OCI-LY7 (cell line): ENCODE data around the gene ZNF783. TPM values are rescaled to one million over a fixed set of nuclear protein-coding genes. Genes with fewer than 3 reads are reported as not detected.

ENCODE experiments used
- BruUV-seq: library from RNA; stranded (reverse); fragments of 400-500 nt; replicated peaks from 2 replicates; lab custom pipeline; 2021; lab: Mats Ljungman, UMichigan
- CTCF ChIA-PET: fragments of 300-600 bp; sonication (Branson Sonifier 250); formaldehyde crosslinking; loops from one replicate; lab custom pipeline; 2022; ENCODE audit warnings: antibody characterized with exemption; ENCODE audit not compliant: unreplicated experiment; lab: Charles Lee
- POLR2A ChIA-PET: fragments of 300-600 bp; sonication (Branson Sonifier 250); formaldehyde crosslinking; loops from one replicate; lab custom pipeline; 2022; ENCODE audit warnings: antibody characterized with exemption; lab: Charles Lee
- DNase-seq: peaks from one replicate; pipeline ENCODE4 v3.0.0-alpha.2; 2015; ENCODE audit warnings: low spot score
- H2AFZ ChIP-seq: fragments of 200-600 bp; sonication (generic), shearing (Covaris generic); 2 replicates; pipeline ENCODE4 v1.6.1; 2014; ENCODE audit warnings: mild to moderate bottlenecking, antibody characterized with exemption, low read length, moderate library complexity
- H3K27ac ChIP-seq: fragments of 200-600 bp; sonication (generic); 2 replicates; pipeline ENCODE4 v1.5.1; 2014; ENCODE audit warnings: mixed run types, low read depth, mild to moderate bottlenecking, moderate library complexity, low read length, inconsistent platforms; ENCODE audit not compliant: poor library complexity, severe bottlenecking
- H3K36me3 ChIP-seq: fragments of 200-600 bp; sonication (generic); 2 replicates; pipeline ENCODE4 v1.6.1; 2014; ENCODE audit warnings: mild to moderate bottlenecking, antibody characterized with exemption, low read length, moderate library complexity, mixed read lengths; ENCODE audit not compliant: insufficient read depth
- H3K4me1 ChIP-seq: fragments of 200-600 bp; sonication (generic); 2 replicates; pipeline ENCODE4 v1.5.1; 2014; ENCODE audit warnings: mild to moderate bottlenecking, low read length; ENCODE audit not compliant: insufficient read depth, poor library complexity, severe bottlenecking
- H3K4me2 ChIP-seq: fragments of 200-600 bp; sonication (generic); 2 replicates; pipeline ENCODE4 v1.6.1; 2014; ENCODE audit warnings: mild to moderate bottlenecking, low read length
- H3K4me3 ChIP-seq: fragments of 200-600 bp; sonication (generic); 2 replicates; pipeline ENCODE4 v1.5.1; 2014; ENCODE audit warnings: mild to moderate bottlenecking, low read depth, low read length; ENCODE audit not compliant: poor library complexity, severe bottlenecking
- H3K79me2 ChIP-seq: fragments of 200-600 bp; sonication (generic); 2 replicates; pipeline ENCODE4 v1.6.1; 2016; ENCODE audit warnings: low read depth, mild to moderate bottlenecking, low read length, moderate library complexity, mixed read lengths; ENCODE audit not compliant: insufficient read depth
- H3K9me2 ChIP-seq: fragments of 200-600 bp; sonication (generic); 2 replicates; pipeline ENCODE4 v1.6.1; 2016; ENCODE audit warnings: mild to moderate bottlenecking, low read length, mixed read lengths; ENCODE audit not compliant: insufficient read depth
- H3K9me3 ChIP-seq: fragments of 200-600 bp; sonication (generic); 2 replicates; pipeline ENCODE4 v1.6.1; 2014; ENCODE audit warnings: mild to moderate bottlenecking, mixed run types, low read length, mixed read lengths
- H4K20me1 ChIP-seq: fragments of 200-600 bp; sonication (generic); 2 replicates; pipeline ENCODE4 v1.6.1; 2014; ENCODE audit warnings: mild to moderate bottlenecking, antibody characterized with exemption, low read length, moderate library complexity, mixed read lengths; ENCODE audit not compliant: insufficient read depth
- CTCF ChIP-seq: fragments of 200-600 bp; sonication (generic); conservative IDR thresholded peaks from 2 replicates; pipeline ENCODE4 v1.5.1; 2014; ENCODE audit warnings: mild to moderate bottlenecking, antibody characterized with exemption, low read length, moderate library complexity, mixed read lengths
- EZH2phosphoT487 ChIP-seq: fragments of 200-600 bp; sonication (generic); IDR thresholded peaks from 2 replicates; pipeline ENCODE4 v1.6.1; 2018; ENCODE audit warnings: low read depth, borderline replicate concordance, mild to moderate bottlenecking, mixed run types, antibody characterized with exemption, low read length, moderate library complexity, mixed read lengths
- intact Hi-C: fragments of 100-400 bp; cut with micrococcal nuclease; formaldehyde crosslinking; loops from one replicate; pipeline ENCODE4 v1.10.0; 2022; ENCODE audit not compliant: unreplicated experiment
- total RNA-seq, 2 experiments: library from RNA; depleted of rRNA in 1 of 2; stranded (reverse); fragments of >200 nt in 1 of 2; shearing (Covaris generic) in 1 of 2; gene quantifications; 2 replicates each; pipeline ENCODE4 v1.2.3, GENCODE V29; 2014 to 2022

ZNF783 gene
- total RNA-seq, 2 experiments from 2014 or later: 13.1 to 18.8 TPM

GRCh38 chr7:149238051-149238450 is 23.9 kb upstream of the ZNF783 start:
- peaks cover 11% of the 10 kb centered on the region for H3K36me3 ChIP-seq
- H4K20me1 ChIP-seq: no peaks in the 10 kb centered on the region
- no TSS peak for BruUV-seq
- no peak overlapping the region for H3K4me2 ChIP-seq
- H3K9me3 ChIP-seq: peaks cover 8% of the 10 kb centered on the region
- no peak overlapping the region for H3K27ac ChIP-seq
- H3K4me3 ChIP-seq: no peak overlapping the region
- H2AFZ ChIP-seq: peak overlapping the region; percentile 95; the same call in 1 of the 2 replicates
- intact Hi-C loops: loop anchor here (2.0 to 5.0 kb wide), 3 partner anchors 25 to 185 kb away; partner anchors contain the start of genes ZNF398 and ZNF783
- no peak for TF ChIP-seq EZH2phosphoT487
- TF ChIP-seq CTCF: no peak
- H3K9me2 ChIP-seq: no peaks in the 10 kb centered on the region
- CTCF ChIA-PET: no interaction called here
- DNase-seq: no peak
- peaks cover 16% of the 10 kb centered on the region for H3K4me1 ChIP-seq
- POLR2A ChIA-PET: no interaction called here
- H3K79me2 ChIP-seq: peaks cover 12% of the 10 kb centered on the region

GRCh38 chr7:149239345-149240143 is 22.5 kb upstream of the ZNF783 start, which contains the start of gene ZNF212:
Gene ZNF212, plus strand, starts transcription at chr7:149239651. Its CDS starts 128 bp downstream, at chr7:149239779.
- CTCF ChIA-PET: no interaction called here
- H3K79me2 ChIP-seq: peaks cover 12% of the 10 kb centered on the region
- peaks cover 16% of the 10 kb centered on the region for H3K4me1 ChIP-seq
- H3K4me3 ChIP-seq: peak within 1 kb of the TSS; percentile 81
- TF ChIP-seq EZH2phosphoT487 (no peak), CTCF (peak; percentile 84)
- peaks cover 11% of the 10 kb centered on the region for H3K36me3 ChIP-seq
- intact Hi-C loops: loop anchor here (2.0 to 5.0 kb wide), 3 partner anchors 23 to 183 kb away; partner anchors contain the start of genes ZNF398 and ZNF783
- H3K9me2 ChIP-seq: no peaks in the 10 kb centered on the region
- POLR2A ChIA-PET: interaction anchor here (0.7 to 1.0 kb wide), 2 partner anchors 12 to 61 kb away, joined by 3 read pairs; no protein-coding TSS in a partner anchor
- BruUV-seq: no TSS peak
- H3K27ac ChIP-seq: peak within 1 kb of the TSS; percentile 23
- peak; percentile 92 for DNase-seq
- peaks cover 13% of the 10 kb centered on the region for H3K9me3 ChIP-seq
- H4K20me1 ChIP-seq: no peaks in the 10 kb centered on the region
- peak within 1 kb of the TSS; percentile 69 for H3K4me2 ChIP-seq
- H2AFZ ChIP-seq: peak within 1 kb of the TSS; percentile 95
